ENCODE results near the gene RIBC2.

Gene RIBC2

GRCh38 chr22:45424241-45424731 is 10.8 kb downstream of the RIBC2 start:
- H2BK12ac ChIP-seq (ENCODE audit: low read length in 2 of 2): no peak overlapping the region
- H3K23ac ChIP-seq (ENCODE audit: low read length in 2 of 2): no peak overlapping the region
- 93% methylated on average over 13 of the region's 14 CpGs for WGBS
- no peak overlapping the region for H3K4me2 ChIP-seq (ENCODE audit: low read length, poor library complexity, severe bottlenecking)
- DNase-seq: no peak
- H3K4ac ChIP-seq (ENCODE audit: low read depth in 1 of 2, low read length in 2 of 2): no peak overlapping the region
- H3K9ac ChIP-seq (ENCODE audit: low read length): no peak overlapping the region
- H4K91ac ChIP-seq (ENCODE audit: low read length): no peak overlapping the region
- no peak overlapping the region for H2BK120ac ChIP-seq (ENCODE audit: low read depth, low read length)
- H2AK5ac ChIP-seq (ENCODE audit: low read length, severe bottlenecking): no peak overlapping the region
- H3K4me1 ChIP-seq (ENCODE audit: control insufficient read depth, insufficient read depth, low read depth, low read length): no peaks in the 10 kb centered on the region
- H2BK15ac ChIP-seq (ENCODE audit: low read depth, poor library complexity, severe bottlenecking): no peak overlapping the region
- no peaks in the 10 kb centered on the region for H3K36me3 ChIP-seq (ENCODE audit: control insufficient read depth in 1 of 2, insufficient read depth in 2 of 2, low read depth in 1 of 2, low read length in 2 of 2)
- H2BK5ac ChIP-seq (ENCODE audit: low read depth, low read length, poor library complexity, severe bottlenecking): no peak overlapping the region
- H3K14ac ChIP-seq (ENCODE audit: low read length in 2 of 2): no peak overlapping the region
- no peak overlapping the region for H3K4me3 ChIP-seq (ENCODE audit: insufficient read depth in 1 of 2, low read depth in 1 of 2, low read length in 2 of 2)
- H3K9me3 ChIP-seq (ENCODE audit: control insufficient read depth, low read length): peaks cover 6% of the 10 kb centered on the region
- H2AFZ ChIP-seq (ENCODE audit: low read depth, low read length): no peak overlapping the region
- H3K79me1 ChIP-seq (replicated peaks; ENCODE audit: low read length, poor library complexity, severe bottlenecking): no peaks in the 10 kb centered on the region
- H3K27ac ChIP-seq (ENCODE audit: low read length, poor library complexity, severe bottlenecking): no peak overlapping the region
- H3K18ac ChIP-seq (ENCODE audit: low read depth in 1 of 2, low read length in 2 of 2): no peak overlapping the region
- no peak overlapping the region for H4K8ac ChIP-seq (ENCODE audit: low read length)
- H3K27me3 ChIP-seq (ENCODE audit: control insufficient read depth in 1 of 2, insufficient read depth in 1 of 2, low read length in 2 of 2): peaks cover 0 to 8% of the 10 kb centered on the region in 2 experiments

GRCh38 chr22:45425101-45425500 is 11.6 kb downstream of the RIBC2 start:
- Histone ChIP-seq H2AFZ (ENCODE audit: low read depth, low read length) (no peak overlapping the region), H3K9ac (ENCODE audit: low read length) (no peak overlapping the region), H3K79me1 (replicated peaks; ENCODE audit: low read length, poor library complexity, severe bottlenecking) (no peaks in the 10 kb centered on the region), H2AK5ac (ENCODE audit: low read length, severe bottlenecking) (no peak overlapping the region), H4K91ac (ENCODE audit: low read length) (no peak overlapping the region), H3K4me1 (ENCODE audit: control insufficient read depth, insufficient read depth, low read depth, low read length) (no peaks in the 10 kb centered on the region), H3K27me3 (ENCODE audit: control insufficient read depth in 1 of 2, insufficient read depth in 1 of 2, low read length in 2 of 2) (peaks cover 4 to 16% of the 10 kb centered on the region in 2 experiments), H3K4me2 (ENCODE audit: low read length, poor library complexity, severe bottlenecking) (no peak overlapping the region), H2BK15ac (ENCODE audit: low read depth, poor library complexity, severe bottlenecking) (no peak overlapping the region), H3K9me3 (ENCODE audit: control insufficient read depth, low read length) (peaks cover 6% of the 10 kb centered on the region), H3K23ac (ENCODE audit: low read length in 2 of 2) (no peak overlapping the region), H3K4ac (ENCODE audit: low read depth in 1 of 2, low read length in 2 of 2) (no peak overlapping the region), H2BK12ac (ENCODE audit: low read length in 2 of 2) (no peak overlapping the region), H3K14ac (ENCODE audit: low read length in 2 of 2) (no peak overlapping the region), H2BK120ac (ENCODE audit: low read depth, low read length) (no peak overlapping the region), H3K4me3 (ENCODE audit: insufficient read depth in 1 of 2, low read depth in 1 of 2, low read length in 2 of 2) (no peak overlapping the region), H2BK5ac (ENCODE audit: low read depth, low read length, poor library complexity, severe bottlenecking) (no peak overlapping the region), H3K27ac (ENCODE audit: low read length, poor library complexity, severe bottlenecking) (no peak overlapping the region), H3K36me3 (ENCODE audit: control insufficient read depth in 1 of 2, insufficient read depth in 2 of 2, low read depth in 1 of 2, low read length in 2 of 2) (no peaks in the 10 kb centered on the region), H3K18ac (ENCODE audit: low read depth in 1 of 2, low read length in 2 of 2) (no peak overlapping the region), H4K8ac (ENCODE audit: low read length) (no peak overlapping the region)
- no peak for DNase-seq
- WGBS: 69% methylated on average over 3 of the region's 5 CpGs

- Histone ChIP-seq H2BK120ac (ENCODE audit: low read depth, low read length) (no peak overlapping the region), H3K23ac (ENCODE audit: low read length in 2 of 2) (no peak overlapping the region), H2BK15ac (ENCODE audit: low read depth, poor library complexity, severe bottlenecking) (no peak overlapping the region), H3K9me3 (ENCODE audit: control insufficient read depth, low read length) (peaks cover 6% of the 10 kb centered on the region), H3K4me2 (ENCODE audit: low read length, poor library complexity, severe bottlenecking) (no peak overlapping the region), H2AK5ac (ENCODE audit: low read length, severe bottlenecking) (no peak overlapping the region), H3K18ac (ENCODE audit: low read depth in 1 of 2, low read length in 2 of 2) (no peak overlapping the region), H3K36me3 (ENCODE audit: control insufficient read depth in 1 of 2, insufficient read depth in 2 of 2, low read depth in 1 of 2, low read length in 2 of 2) (no peaks in the 10 kb centered on the region), H3K14ac (ENCODE audit: low read length in 2 of 2) (no peak overlapping the region), H3K4me1 (ENCODE audit: control insufficient read depth, insufficient read depth, low read depth, low read length) (no peaks in the 10 kb centered on the region), H2AFZ (ENCODE audit: low read depth, low read length) (no peak overlapping the region), H3K27me3 (ENCODE audit: control insufficient read depth in 1 of 2, insufficient read depth in 1 of 2, low read length in 2 of 2) (peaks cover 9 to 16% of the 10 kb centered on the region in 2 experiments), H3K9ac (ENCODE audit: low read length) (no peak overlapping the region), H2BK5ac (ENCODE audit: low read depth, low read length, poor library complexity, severe bottlenecking) (no peak overlapping the region), H4K8ac (ENCODE audit: low read length) (no peak overlapping the region), H3K4ac (ENCODE audit: low read depth in 1 of 2, low read length in 2 of 2) (no peak overlapping the region), H3K79me1 (replicated peaks; ENCODE audit: low read length, poor library complexity, severe bottlenecking) (no peaks in the 10 kb centered on the region), H3K27ac (ENCODE audit: low read length, poor library complexity, severe bottlenecking) (no peak overlapping the region), H3K4me3 (ENCODE audit: insufficient read depth in 1 of 2, low read depth in 1 of 2, low read length in 2 of 2) (no peak overlapping the region), H4K91ac (ENCODE audit: low read length) (no peak overlapping the region), H2BK12ac (ENCODE audit: low read length in 2 of 2) (no peak overlapping the region)
- DNase-seq: no peak
- 91% methylated on average over 23 of the region's 23 CpGs for WGBS
These were observed 12.2 kb downstream of the RIBC2 start for GRCh38 chr22:45425531-45426265.

- no peaks in the 10 kb centered on the region for H3K79me1 ChIP-seq (replicated peaks; ENCODE audit: low read length, poor library complexity, severe bottlenecking)
- no peak overlapping the region for H2BK120ac ChIP-seq (ENCODE audit: low read depth, low read length)
- H3K27me3 ChIP-seq (ENCODE audit: control insufficient read depth in 1 of 2, insufficient read depth in 1 of 2, low read length in 2 of 2): peaks cover 9 to 16% of the 10 kb centered on the region in 2 experiments
- H3K9me3 ChIP-seq (ENCODE audit: control insufficient read depth, low read length): peaks cover 6% of the 10 kb centered on the region
- H3K4me3 ChIP-seq (ENCODE audit: insufficient read depth in 1 of 2, low read depth in 1 of 2, low read length in 2 of 2): no peak overlapping the region
- no peak overlapping the region for H2BK15ac ChIP-seq (ENCODE audit: low read depth, poor library complexity, severe bottlenecking)
- H3K9ac ChIP-seq (ENCODE audit: low read length): no peak overlapping the region
- WGBS: 93% methylated on average over 9 of the region's 9 CpGs
- H2AFZ ChIP-seq (ENCODE audit: low read depth, low read length): no peak overlapping the region
- no peak overlapping the region for H3K14ac ChIP-seq (ENCODE audit: low read length in 2 of 2)
- no peaks in the 10 kb centered on the region for H3K4me1 ChIP-seq (ENCODE audit: control insufficient read depth, insufficient read depth, low read depth, low read length)
- H4K91ac ChIP-seq (ENCODE audit: low read length): no peak overlapping the region
- no peak overlapping the region for H2AK5ac ChIP-seq (ENCODE audit: low read length, severe bottlenecking)
- H3K18ac ChIP-seq (ENCODE audit: low read depth in 1 of 2, low read length in 2 of 2): no peak overlapping the region
- H2BK5ac ChIP-seq (ENCODE audit: low read depth, low read length, poor library complexity, severe bottlenecking): no peak overlapping the region
- H3K4ac ChIP-seq (ENCODE audit: low read depth in 1 of 2, low read length in 2 of 2): no peak overlapping the region
- no peak overlapping the region for H3K23ac ChIP-seq (ENCODE audit: low read length in 2 of 2)
- no peak overlapping the region for H3K27ac ChIP-seq (ENCODE audit: low read length, poor library complexity, severe bottlenecking)
- H4K8ac ChIP-seq (ENCODE audit: low read length): no peak overlapping the region
- no peak overlapping the region for H3K4me2 ChIP-seq (ENCODE audit: low read length, poor library complexity, severe bottlenecking)
- no peak for DNase-seq
- H3K36me3 ChIP-seq (ENCODE audit: control insufficient read depth in 1 of 2, insufficient read depth in 2 of 2, low read depth in 1 of 2, low read length in 2 of 2): no peaks in the 10 kb centered on the region
- no peak overlapping the region for H2BK12ac ChIP-seq (ENCODE audit: low read length in 2 of 2)
These were observed 12.9 kb downstream of the RIBC2 start for GRCh38 chr22:45426387-45426786.
